ENCODE results near the gene GADD45B. TPM values are rescaled to one million over a fixed set of nuclear protein-coding genes. Genes with fewer than 3 reads are reported as not detected.
"Not testable (repeated sequence)": the region's sequence is repeated elsewhere in the genome, so short reads cannot be mapped to it uniquely, and the experiment has no call there.

The GADD45B gene
- total RNA-seq, 1 experiment from 2014 or later: 24.7 TPM

DNA sequence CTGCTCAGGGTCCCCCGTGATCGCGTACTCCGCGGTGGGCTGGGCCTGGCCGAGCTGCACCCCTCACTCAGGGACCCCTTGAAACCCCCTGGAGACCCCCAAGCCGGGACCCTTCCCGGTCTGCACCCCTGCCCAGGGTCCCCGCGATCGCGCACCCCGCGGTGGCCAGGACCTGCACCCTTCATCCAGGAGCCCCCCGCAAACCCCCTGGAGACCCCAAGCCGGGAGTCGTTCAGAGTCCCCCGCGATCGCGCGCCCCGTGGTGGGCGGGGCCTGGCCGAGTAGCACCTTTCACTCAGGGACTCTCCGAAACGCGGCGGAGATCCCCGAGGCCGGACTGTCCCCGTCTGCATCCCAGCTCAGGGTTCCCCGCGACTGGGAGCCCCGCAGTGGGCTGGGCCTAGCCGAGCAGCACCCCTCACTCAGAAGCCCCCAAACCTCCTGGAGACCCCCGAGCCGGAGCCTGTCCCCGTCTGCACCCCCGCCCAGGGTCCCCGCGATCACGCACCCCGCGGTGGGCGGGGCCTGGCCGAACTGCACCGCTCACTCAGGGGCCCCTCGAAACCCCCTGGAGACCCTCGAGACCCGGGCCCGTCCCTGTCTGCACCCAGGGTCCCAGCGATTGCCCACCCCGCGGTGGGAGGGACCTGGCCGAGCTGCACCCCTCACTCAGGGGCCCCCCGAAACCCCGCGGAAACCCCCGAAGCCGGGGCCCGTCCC lies 19.9 kb upstream of the GADD45B start:
- Histone ChIP-seq H3K9me3 (ENCODE audit: insufficient read depth, low read depth) (no peaks in the 10 kb centered on the region), H3K79me2 (ENCODE audit: low read depth) (peaks cover 37% of the 10 kb centered on the region), H2AFZ (peak overlapping the region; percentile 69; the same call in 1 of the 2 replicates), H3F3A (ENCODE audit: insufficient read depth, low read depth) (peaks cover 8% of the 10 kb centered on the region; the same call in 1 of the 2 replicates), H3K9me2 (ENCODE audit: insufficient read depth) (no peaks in the 10 kb centered on the region), H3K27me3 (ENCODE audit: insufficient read depth, low read depth) (no peaks in the 10 kb centered on the region), H3K36me3 (ENCODE audit: low read depth) (no peaks in the 10 kb centered on the region), H3K4me2 (peak overlapping the region; percentile 80), H3K4me1 (replicated peaks; ENCODE audit: insufficient read depth) (no peaks in the 10 kb centered on the region; the same call in 1 of the 2 replicates), H3K27ac (no peak overlapping the region), H4K20me1 (ENCODE audit: insufficient read depth) (no peaks in the 10 kb centered on the region), H3K4me3 (peak overlapping the region; percentile 72)
- no peak for TF ChIP-seq EZH2 (IDR thresholded peaks at IDR 0.05; ENCODE audit: low read depth)
- TF ChIP-seq, protein P1, sequence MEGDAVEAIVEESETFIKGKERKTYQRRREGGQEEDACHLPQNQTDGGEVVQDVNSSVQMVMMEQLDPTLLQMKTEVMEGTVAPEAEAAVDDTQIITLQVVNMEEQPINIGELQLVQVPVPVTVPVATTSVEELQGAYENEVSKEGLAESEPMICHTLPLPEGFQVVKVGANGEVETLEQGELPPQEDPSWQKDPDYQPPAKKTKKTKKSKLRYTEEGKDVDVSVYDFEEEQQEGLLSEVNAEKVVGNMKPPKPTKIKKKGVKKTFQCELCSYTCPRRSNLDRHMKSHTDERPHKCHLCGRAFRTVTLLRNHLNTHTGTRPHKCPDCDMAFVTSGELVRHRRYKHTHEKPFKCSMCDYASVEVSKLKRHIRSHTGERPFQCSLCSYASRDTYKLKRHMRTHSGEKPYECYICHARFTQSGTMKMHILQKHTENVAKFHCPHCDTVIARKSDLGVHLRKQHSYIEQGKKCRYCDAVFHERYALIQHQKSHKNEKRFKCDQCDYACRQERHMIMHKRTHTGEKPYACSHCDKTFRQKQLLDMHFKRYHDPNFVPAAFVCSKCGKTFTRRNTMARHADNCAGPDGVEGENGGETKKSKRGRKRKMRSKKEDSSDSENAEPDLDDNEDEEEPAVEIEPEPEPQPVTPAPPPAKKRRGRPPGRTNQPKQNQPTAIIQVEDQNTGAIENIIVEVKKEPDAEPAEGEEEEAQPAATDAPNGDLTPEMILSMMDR (conservative IDR thresholded peaks at IDR 0.05): no peak
- POLR2A ChIA-PET (ENCODE audit: unreplicated experiment): interaction anchor here (0.7 kb wide), 1 partner anchor 526 kb away, joined by 7 read pairs; no protein-coding TSS in a partner anchor
- CTCF ChIA-PET: interaction anchor here (0.7 kb wide), 1 partner anchor 28 kb away, joined by 3 read pairs; no protein-coding TSS in a partner anchor
- intact Hi-C loops (cut with micrococcal nuclease; ENCODE audit: unreplicated experiment): no loop called here
- DNase-seq: no peak
- no TSS peak for BruUV-seq (replicated peaks)

DNA sequence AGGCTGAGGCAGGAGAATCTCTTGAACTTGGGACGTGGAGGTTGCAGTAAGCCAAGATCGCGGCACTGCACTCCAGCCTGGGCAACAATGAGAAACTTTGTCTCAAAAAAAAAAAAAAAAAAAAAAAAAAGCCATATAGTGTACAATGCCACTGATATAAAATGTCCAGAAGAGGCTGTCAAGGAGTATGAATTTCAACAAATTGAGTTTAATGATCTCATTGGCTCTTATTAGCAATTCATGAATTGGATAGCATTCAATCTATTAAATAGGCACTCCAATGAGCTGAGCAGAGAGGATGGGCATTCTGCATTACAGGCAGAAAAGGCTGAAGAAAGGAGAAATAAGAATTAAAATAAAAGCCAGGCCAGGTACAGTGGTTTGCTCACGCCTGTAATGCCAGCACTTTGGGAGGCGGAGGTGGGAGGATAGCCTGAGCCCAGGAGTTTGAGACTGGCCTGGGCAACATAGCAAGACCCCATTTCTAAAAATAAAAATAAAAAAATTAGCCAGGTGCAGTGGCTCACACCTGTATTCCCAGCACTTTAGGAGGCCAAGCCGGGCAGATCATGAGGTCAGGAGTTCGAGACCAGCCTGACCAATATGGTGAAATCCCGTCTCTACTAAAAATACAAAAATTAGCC lies 18.4 kb upstream of the GADD45B start:
- TF ChIP-seq EZH2 (IDR thresholded peaks at IDR 0.05; ENCODE audit: low read depth): no peak
- TF ChIP-seq, protein P1 (conservative IDR thresholded peaks at IDR 0.05): no peak
- Histone ChIP-seq H3K9me2 (ENCODE audit: insufficient read depth) (no peaks in the 10 kb centered on the region), H3K27ac (peak overlapping the region; percentile 42; the same call in 1 of the 2 replicates), H3K27me3 (ENCODE audit: insufficient read depth, low read depth) (no peaks in the 10 kb centered on the region), H3K4me3 (peak overlapping the region; percentile 48; the same call in 1 of the 2 replicates), H3K36me3 (ENCODE audit: low read depth) (no peaks in the 10 kb centered on the region), H2AFZ (0 out of 2 replicates have a peak overlapping the region, but pooled peaks have one; percentile 37), H3K79me2 (ENCODE audit: low read depth) (peaks cover 32% of the 10 kb centered on the region), H3K4me2 (peak overlapping the region; percentile 67), H3F3A (ENCODE audit: insufficient read depth, low read depth) (peaks cover 8% of the 10 kb centered on the region; the same call in 1 of the 2 replicates), H3K9me3 (ENCODE audit: insufficient read depth, low read depth) (no peaks in the 10 kb centered on the region), H4K20me1 (ENCODE audit: insufficient read depth) (no peaks in the 10 kb centered on the region), H3K4me1 (replicated peaks; ENCODE audit: insufficient read depth) (no peaks in the 10 kb centered on the region; the same call in 1 of the 2 replicates)
- BruUV-seq (replicated peaks): no TSS peak
- POLR2A ChIA-PET (ENCODE audit: unreplicated experiment): interaction anchor here (0.5 to 0.6 kb wide), 2 partner anchors 18 to 19 kb away, joined by 4 to 6 read pairs; partner anchors contain the start of gene GADD45B
- intact Hi-C loops (cut with micrococcal nuclease; ENCODE audit: unreplicated experiment): no loop called here
- no peak for DNase-seq
- CTCF ChIA-PET: no interaction called here

DNA sequence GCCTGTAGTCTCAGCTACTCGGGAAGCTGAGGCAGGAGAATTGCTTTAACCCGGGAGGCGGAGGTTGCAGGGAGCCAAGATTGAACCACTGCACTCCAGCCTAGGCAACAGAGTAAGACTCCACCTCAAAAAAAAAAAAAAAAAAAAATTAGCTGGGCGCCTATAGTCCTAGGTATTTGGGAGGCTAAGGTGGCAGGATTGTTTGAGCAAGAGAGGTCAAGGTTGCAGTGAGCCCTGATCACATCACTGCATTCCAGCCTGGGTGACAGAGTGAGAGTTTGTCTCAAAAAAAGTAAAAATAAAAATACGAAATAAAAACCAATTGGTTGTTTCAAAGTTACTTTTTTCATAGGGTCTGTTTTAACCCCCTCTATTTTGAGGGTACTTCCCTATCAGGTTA lies 17.9 kb upstream of the GADD45B start:
- no peak overlapping the region for H3K4me2 ChIP-seq
- no TSS peak for BruUV-seq (replicated peaks)
- H2AFZ ChIP-seq: no peak overlapping the region
- no peaks in the 10 kb centered on the region; the same call in 1 of the 2 replicates for H3K4me1 ChIP-seq (replicated peaks; ENCODE audit: insufficient read depth)
- no peaks in the 10 kb centered on the region for H3K36me3 ChIP-seq (ENCODE audit: low read depth)
- H3K9me3 ChIP-seq (ENCODE audit: insufficient read depth, low read depth): no peaks in the 10 kb centered on the region
- POLR2A ChIA-PET (ENCODE audit: unreplicated experiment): interaction anchor here (0.5 kb wide), 1 partner anchor 18 kb away, joined by 6 read pairs; the partner anchor contains the start of gene GADD45B
- no peak for DNase-seq
- TF ChIP-seq, protein P1 (conservative IDR thresholded peaks at IDR 0.05): no peak
- TF ChIP-seq EZH2 (IDR thresholded peaks at IDR 0.05; ENCODE audit: low read depth): no peak
- H3K27me3 ChIP-seq (ENCODE audit: insufficient read depth, low read depth): no peaks in the 10 kb centered on the region
- no peak overlapping the region for H3K4me3 ChIP-seq
- no peaks in the 10 kb centered on the region for H4K20me1 ChIP-seq (ENCODE audit: insufficient read depth)
- H3F3A ChIP-seq (ENCODE audit: insufficient read depth, low read depth): peaks cover 8% of the 10 kb centered on the region
- no peak overlapping the region for H3K27ac ChIP-seq
- CTCF ChIA-PET: no interaction called here
- H3K9me2 ChIP-seq (ENCODE audit: insufficient read depth): no peaks in the 10 kb centered on the region
- peaks cover 32% of the 10 kb centered on the region for H3K79me2 ChIP-seq (ENCODE audit: low read depth)
- intact Hi-C loops (cut with micrococcal nuclease; ENCODE audit: unreplicated experiment): no loop called here

DNA sequence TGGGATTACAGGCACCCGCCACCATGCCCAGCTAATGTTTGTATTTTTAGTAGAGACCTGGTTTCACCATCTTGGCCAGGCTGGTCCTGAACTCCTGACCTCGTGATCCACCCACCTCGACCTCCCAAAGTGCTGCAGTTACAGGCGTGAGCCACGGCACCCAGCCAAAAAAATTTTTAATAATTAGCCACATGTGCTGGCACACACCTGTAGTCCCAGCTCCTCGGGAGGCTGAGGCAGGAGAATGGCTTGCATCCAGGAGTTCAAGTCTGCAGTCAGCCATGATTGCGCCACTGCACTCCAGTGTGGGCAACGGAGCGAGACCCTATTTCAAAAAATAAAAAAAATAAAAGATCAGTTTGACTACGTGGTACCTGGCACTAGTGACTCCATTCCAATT lies 17.2 kb upstream of the GADD45B start:
- CTCF ChIA-PET; H3K36me3 ChIP-seq (ENCODE audit: low read depth); H3K27ac ChIP-seq; H4K20me1 ChIP-seq (ENCODE audit: insufficient read depth); H3K9me3 ChIP-seq (ENCODE audit: insufficient read depth, low read depth); intact Hi-C loops (cut with micrococcal nuclease; ENCODE audit: unreplicated experiment); H3K4me2 ChIP-seq; POLR2A ChIA-PET (ENCODE audit: unreplicated experiment); H3K9me2 ChIP-seq (ENCODE audit: insufficient read depth); H2AFZ ChIP-seq; H3K4me3 ChIP-seq; H3K4me1 ChIP-seq (replicated peaks; ENCODE audit: insufficient read depth); H3K27me3 ChIP-seq (ENCODE audit: insufficient read depth, low read depth); BruUV-seq (replicated peaks); DNase-seq: not testable (repeated sequence)
- Histone ChIP-seq H3K79me2 (ENCODE audit: low read depth) (peaks cover 28% of the 10 kb centered on the region), H3F3A (ENCODE audit: insufficient read depth, low read depth) (peaks cover 11% of the 10 kb centered on the region)
